Suprapubic skin (tissue), 4 donors: ENCODE data around the gene RDH8. TPM values are rescaled to one million over a fixed set of nuclear protein-coding genes. Genes with fewer than 3 reads are reported as not detected.

Experiments used
- total RNA-seq, 4 donors: library from RNA; depleted of rRNA; stranded (reverse); fragments of >200 nt; gene quantifications; one replicate each; pipeline ENCODE4 v1.1.0, GENCODE V29; 2016

RDH8 gene
- total RNA-seq, 4 donors from 2014 or later, result not detected

Other genes starting within 250 kb of the RDH8 start
- gene ZNF846, start 244.7 kb upstream of the RDH8 start, total RNA-seq, result 10 to 100 TPM in 2 of 4 donors, 1 to 10 TPM in 2; 6.8 to 13.5 (median 11.2) TPM
- gene FBXL12, start 194.4 kb upstream of the RDH8 start, total RNA-seq, result 10 to 100 TPM; 22.2 to 39.9 (median 29.8) TPM
- 100 to 1,000 TPM; 170 to 337 (median 261) TPM for gene UBL5, start 185.6 kb upstream of the RDH8 start, total RNA-seq
- 10 to 100 TPM; 60.5 to 75.9 (median 65.8) TPM for gene PIN1, start 178.2 kb upstream of the RDH8 start, total RNA-seq
- 100 to 1,000 TPM in 2 of 4 donors, 10 to 100 TPM in 2; 51.5 to 114 (median 101) TPM for gene OLFM2, start 77.0 kb upstream of the RDH8 start, total RNA-seq
- 10 to 100 TPM; 13.4 to 30.6 (median 18.8) TPM for gene COL5A3, start 3.0 kb upstream of the RDH8 start, total RNA-seq
- gene SHFL, start 72.8 kb downstream of the RDH8 start, total RNA-seq, result 10 to 100 TPM; 11.8 to 26.7 (median 22.3) TPM
- gene ANGPTL6, start 89.2 kb downstream of the RDH8 start, total RNA-seq, result 1 to 10 TPM in 1 of 4 donors, under 1 TPM in 2, not detected in 1; 0.38 to 1.1 (median 0.42) TPM
- 10 to 100 TPM; 41.9 to 55.1 (median 46.8) TPM for gene PPAN, start 92.9 kb downstream of the RDH8 start, total RNA-seq
- 10 to 100 TPM; 16.4 to 32.9 (median 19.9) TPM for gene P2RY11, start 98.2 kb downstream of the RDH8 start, total RNA-seq
- gene EIF3G, start 106.4 kb downstream of the RDH8 start, total RNA-seq, result 100 to 1,000 TPM; 211 to 315 (median 225) TPM
- 10 to 100 TPM; 36.1 to 54.4 (median 44.2) TPM for gene DNMT1, start 181.5 kb downstream of the RDH8 start, total RNA-seq
- gene S1PR2, start 217.8 kb downstream of the RDH8 start, total RNA-seq, result 1 to 10 TPM; 3.9 to 9.9 (median 8.6) TPM
- 100 to 1,000 TPM in 1 of 4 donors, 10 to 100 TPM in 3; 53.3 to 108 (median 77.3) TPM for gene MRPL4, start 238.7 kb downstream of the RDH8 start, total RNA-seq